PC-3 (cell line): ENCODE measurements around the gene RNF126. TPM values are rescaled to one million over a fixed set of nuclear protein-coding genes. Genes with fewer than 3 reads are reported as not detected.

Source experiments
- ATAC-seq: fragments of 200-7000 bp; cut with Tn5 transposase; 2 replicates; pipeline ENCODE4 v1.9.1; 2020; ENCODE audit warnings: mild to moderate bottlenecking, moderate library complexity
- BruUV-seq: library from RNA; stranded (reverse); fragments of 400-500 nt; replicated peaks from 2 replicates; lab custom pipeline; 2021; lab: Mats Ljungman, UMichigan
- CTCF ChIA-PET: fragments of 300-600 bp; sonication (Branson Sonifier 250); formaldehyde crosslinking; loops from one replicate; lab custom pipeline; 2022; ENCODE audit warnings: antibody characterized with exemption; lab: Charles Lee
- POLR2A ChIA-PET: fragments of 300-600 bp; sonication (Branson Sonifier 250); formaldehyde crosslinking; loops from one replicate; lab custom pipeline; 2022; ENCODE audit warnings: antibody characterized with exemption; ENCODE audit not compliant: unreplicated experiment; lab: Charles Lee
- DNase-seq: peaks from one replicate; pipeline ENCODE4 v3.0.0-alpha.2; 2015
- H2AFZ ChIP-seq: fragments of 300-600 bp; sonication (generic); 2 replicates; pipeline ENCODE4 v1.6.0; 2016; ENCODE audit warnings: antibody characterized with exemption, low read length
- H3F3A ChIP-seq: fragments of 300-600 bp; sonication (generic); one replicate; pipeline ENCODE4 v1.6.0; 2017; ENCODE audit warnings: antibody characterized with exemption, low read length, control low read depth, mild to moderate bottlenecking; ENCODE audit not compliant: unreplicated experiment
- H3K27ac ChIP-seq: fragments of 300-600 bp; sonication (generic); 2 replicates; pipeline ENCODE4 v1.5.1; 2016; ENCODE audit warnings: mild to moderate bottlenecking, low read length
- H3K27me3 ChIP-seq: fragments of 300-600 bp; sonication (generic); 2 replicates; pipeline ENCODE4 v1.6.1; 2016; ENCODE audit warnings: low read length, mixed read lengths
- H3K36me3 ChIP-seq: fragments of 300-600 bp; sonication (generic); 2 replicates; pipeline ENCODE4 v1.6.1; 2016; ENCODE audit warnings: low read depth, mixed run types, low read length, mixed read lengths
- H3K4me1 ChIP-seq: fragments of 300-600 bp; sonication (generic); 2 replicates; pipeline ENCODE4 v1.5.1; 2016; ENCODE audit warnings: low read length; ENCODE audit not compliant: insufficient read depth
- H3K4me2 ChIP-seq: fragments of 300-600 bp; sonication (generic); 2 replicates; pipeline ENCODE4 v1.6.0; 2016; ENCODE audit warnings: low read length
- H3K4me3 ChIP-seq: fragments of 300-600 bp; sonication (generic); 2 replicates; pipeline ENCODE4 v1.5.1; 2016; ENCODE audit warnings: mild to moderate bottlenecking, low read length, mixed read lengths
- H3K79me2 ChIP-seq: fragments of 300-600 bp; sonication (generic); 2 replicates; pipeline ENCODE4 v1.6.1; 2017; ENCODE audit warnings: low read length, mixed read lengths
- H3K9ac ChIP-seq: fragments of 300-600 bp; sonication (generic); 2 replicates; pipeline ENCODE4 v1.6.0; 2016; ENCODE audit warnings: mild to moderate bottlenecking, low read length
- H3K9me2 ChIP-seq: fragments of 300-600 bp; sonication (generic); replicated peaks from 2 replicates; pipeline ENCODE4 v1.6.1; 2016; ENCODE audit warnings: mixed run types, low read length, mixed read lengths
- H3K9me3 ChIP-seq: fragments of 300-600 bp; sonication (generic); 2 replicates; pipeline ENCODE4 v1.6.1; 2016; ENCODE audit warnings: low read length, mixed read lengths
- H4K20me1 ChIP-seq: fragments of 300-600 bp; sonication (generic); 2 replicates; pipeline ENCODE4 v1.6.1; 2016; ENCODE audit warnings: low read length, mixed read lengths
- EZH2 ChIP-seq: fragments of 300-600 bp; sonication (generic); IDR thresholded peaks from one replicate; pipeline ENCODE4 v1.6.1; 2017; ENCODE audit warnings: antibody characterized with exemption, mild to moderate bottlenecking, low read length; ENCODE audit not compliant: unreplicated experiment
- EZH2phosphoT487 ChIP-seq: fragments of 300-600 bp; sonication (generic); IDR thresholded peaks from 2 replicates; pipeline ENCODE4 v1.6.1; 2018; ENCODE audit warnings: mild to moderate bottlenecking, antibody characterized with exemption, low read length, borderline replicate concordance
- intact Hi-C: fragments of 100-400 bp; cut with micrococcal nuclease; formaldehyde crosslinking; loops from 2 replicates; pipeline ENCODE4 v1.9.0; 2023
- total RNA-seq: library from RNA; depleted of rRNA; stranded (reverse); fragments of >200 nt; gene quantifications from 2 replicates; pipeline ENCODE4 v1.2.3, GENCODE V29; 2014
- TF ChIP-seq, protein P1 (sequence below): fragments of 300-600 bp; sonication (generic); conservative IDR thresholded peaks from 2 replicates; pipeline ENCODE4 v1.5.1; 2017; ENCODE audit warnings: antibody characterized with exemption, low read depth, mild to moderate bottlenecking, low read length

RNF126 gene
- total RNA-seq, 1 experiment from 2014 or later = 86.4 TPM

DNA sequence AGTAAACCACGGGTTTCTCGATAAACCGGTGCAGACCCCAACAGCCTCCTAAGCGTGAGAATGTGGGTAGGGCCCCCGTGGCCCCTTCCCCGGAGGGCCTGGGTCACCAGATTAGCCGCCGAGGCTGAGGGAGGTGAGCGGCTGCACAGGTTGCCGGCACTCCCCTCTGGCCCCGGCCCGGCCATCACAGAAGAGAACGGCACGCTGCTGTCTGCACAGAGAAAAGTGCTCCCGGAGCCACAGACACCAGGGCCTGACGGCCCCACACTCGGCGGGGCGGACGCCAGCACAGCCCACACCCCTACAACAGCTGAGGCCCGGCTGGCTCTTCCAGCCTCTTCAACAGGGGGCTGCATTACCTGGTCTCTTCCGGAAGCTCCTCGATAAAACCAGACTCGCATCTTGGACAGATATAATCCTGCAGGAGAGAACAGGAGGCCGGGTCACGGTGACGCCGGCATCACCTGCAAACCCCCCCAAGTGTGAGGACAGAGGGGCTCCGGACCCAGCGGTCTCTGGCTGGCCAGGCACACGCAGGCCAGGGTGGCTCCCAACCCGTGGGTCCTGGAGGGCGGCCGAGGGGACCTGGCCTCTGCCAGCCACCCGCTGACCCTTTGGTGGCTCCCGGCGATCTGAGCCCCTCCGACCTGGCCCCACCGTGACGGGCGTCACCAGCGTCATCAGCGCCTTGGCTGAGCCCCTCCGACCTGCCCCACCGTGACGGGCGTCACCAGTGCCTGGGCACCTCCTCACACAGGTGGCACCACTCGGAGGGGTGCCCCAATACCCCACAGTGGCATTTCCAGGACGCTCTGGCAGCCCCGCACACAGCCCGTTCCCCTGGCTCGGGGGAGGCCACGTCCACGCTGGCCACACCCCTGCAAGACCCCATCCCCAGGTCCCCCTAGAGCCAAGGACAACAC, 10.3 kb downstream of the RNF126 start:
- Histone ChIP-seq H3K4me1 (no peaks in the 10 kb centered on the region), H2AFZ (no peak overlapping the region), H3K4me2 (no peak overlapping the region), H4K20me1 (peaks cover 17% of the 10 kb centered on the region; the same call in 1 of the 2 replicates), H3K79me2 (peaks cover 52% of the 10 kb centered on the region), H3K36me3 (no peaks in the 10 kb centered on the region), H3K9me2 (no peaks in the 10 kb centered on the region), H3K27me3 (no peaks in the 10 kb centered on the region), H3K9me3 (no peaks in the 10 kb centered on the region), H3K9ac (no peak overlapping the region), H3K27ac (no peak overlapping the region), H3K4me3 (no peak overlapping the region), H3F3A (no peaks in the 10 kb centered on the region)
- no peak for TF ChIP-seq EZH2
- TF ChIP-seq EZH2phosphoT487 = no peak
- TF ChIP-seq, protein P1, sequence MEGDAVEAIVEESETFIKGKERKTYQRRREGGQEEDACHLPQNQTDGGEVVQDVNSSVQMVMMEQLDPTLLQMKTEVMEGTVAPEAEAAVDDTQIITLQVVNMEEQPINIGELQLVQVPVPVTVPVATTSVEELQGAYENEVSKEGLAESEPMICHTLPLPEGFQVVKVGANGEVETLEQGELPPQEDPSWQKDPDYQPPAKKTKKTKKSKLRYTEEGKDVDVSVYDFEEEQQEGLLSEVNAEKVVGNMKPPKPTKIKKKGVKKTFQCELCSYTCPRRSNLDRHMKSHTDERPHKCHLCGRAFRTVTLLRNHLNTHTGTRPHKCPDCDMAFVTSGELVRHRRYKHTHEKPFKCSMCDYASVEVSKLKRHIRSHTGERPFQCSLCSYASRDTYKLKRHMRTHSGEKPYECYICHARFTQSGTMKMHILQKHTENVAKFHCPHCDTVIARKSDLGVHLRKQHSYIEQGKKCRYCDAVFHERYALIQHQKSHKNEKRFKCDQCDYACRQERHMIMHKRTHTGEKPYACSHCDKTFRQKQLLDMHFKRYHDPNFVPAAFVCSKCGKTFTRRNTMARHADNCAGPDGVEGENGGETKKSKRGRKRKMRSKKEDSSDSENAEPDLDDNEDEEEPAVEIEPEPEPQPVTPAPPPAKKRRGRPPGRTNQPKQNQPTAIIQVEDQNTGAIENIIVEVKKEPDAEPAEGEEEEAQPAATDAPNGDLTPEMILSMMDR = no peak
- DNase-seq = no peak
- no TSS peak for BruUV-seq
- POLR2A ChIA-PET = no interaction called here
- CTCF ChIA-PET = no interaction called here
- ATAC-seq = no peak
- intact Hi-C loops = no loop called here

DNA sequence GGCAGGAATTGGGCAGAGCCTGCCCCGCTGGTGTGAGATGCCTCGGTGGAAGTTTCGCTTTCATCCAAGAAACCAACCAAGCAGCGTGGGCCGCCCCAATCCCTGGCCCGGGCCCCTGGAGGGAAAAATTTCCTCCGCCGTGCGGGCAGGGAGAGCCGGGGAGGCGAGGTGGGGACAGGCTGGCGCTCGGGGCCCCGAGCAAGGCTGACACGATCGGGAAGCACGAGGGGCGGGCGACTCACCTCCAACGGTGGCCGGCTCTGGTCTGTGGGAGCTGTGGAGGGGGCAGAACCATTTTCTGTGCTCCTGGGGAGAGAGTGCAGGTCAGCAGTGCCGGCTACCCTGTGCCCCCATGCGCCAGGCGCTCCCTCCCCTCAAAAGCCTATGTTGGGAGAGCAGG, 11.0 kb downstream of the RNF126 start:
- POLR2A ChIA-PET = no interaction called here
- no TSS peak for BruUV-seq
- Histone ChIP-seq H2AFZ (no peak overlapping the region), H4K20me1 (peaks cover 10% of the 10 kb centered on the region; the same call in 1 of the 2 replicates), H3K79me2 (peaks cover 44% of the 10 kb centered on the region), H3K9me3 (no peaks in the 10 kb centered on the region), H3K4me2 (no peak overlapping the region), H3K27me3 (no peaks in the 10 kb centered on the region), H3K4me1 (no peaks in the 10 kb centered on the region), H3F3A (no peaks in the 10 kb centered on the region), H3K9ac (no peak overlapping the region), H3K9me2 (no peaks in the 10 kb centered on the region), H3K36me3 (no peaks in the 10 kb centered on the region), H3K27ac (no peak overlapping the region), H3K4me3 (no peak overlapping the region)
- DNase-seq = no peak
- ATAC-seq = no peak
- CTCF ChIA-PET = no interaction called here
- intact Hi-C loops = no loop called here
- no peak for TF ChIP-seq EZH2
- no peak for TF ChIP-seq EZH2phosphoT487
- TF ChIP-seq, protein P1 = no peak
